HepG2 (cell line): Measurements from ENCODE around the gene PPM1G.

Experiments
- AHDC1 ChIP-seq: sonication (generic); formaldehyde crosslinking; IDR thresholded peaks from 2 replicates; pipeline ENCODE4 v1.5.1; 2020; ENCODE audit warnings: mild to moderate bottlenecking, missing genetic modification reagents, borderline replicate concordance
- ASH2L ChIP-seq: fragments of 300-600, 200-600 bp; sonication (generic); IDR thresholded peaks from 2 replicates; pipeline ENCODE4 v1.7.0; 2017; ENCODE audit warnings: low read depth, mild to moderate bottlenecking, moderate library complexity, mixed read lengths, low read length; ENCODE audit not compliant: insufficient read length
- CTCF ChIP-seq: sonication (generic); formaldehyde crosslinking; IDR thresholded peaks from 2 replicates; pipeline ENCODE4 v1.5.0; 2020; ENCODE audit warnings: mild to moderate bottlenecking, missing genetic modification reagents, moderate library complexity
- ERF ChIP-seq: IDR thresholded peaks from 2 replicates; pipeline ENCODE4 v1.6.1; 2018; ENCODE audit warnings: missing biosample characterization, missing genetic modification reagents
- FOXP4 ChIP-seq: sonication (generic); formaldehyde crosslinking; IDR thresholded peaks from 2 replicates; pipeline ENCODE4 v1.4.0; 2020; ENCODE audit warnings: missing genetic modification reagents
- GTF2F1 ChIP-seq: fragments of 150-350 bp; IDR thresholded peaks from 2 replicates; pipeline ENCODE4 v1.6.1; 2014; ENCODE audit warnings: low read length
- HOXA7 ChIP-seq: sonication (generic); formaldehyde crosslinking; IDR thresholded peaks from 2 replicates; pipeline ENCODE4 v1.8.1; 2022; ENCODE audit warnings: mild to moderate bottlenecking, missing genetic modification reagents, moderate library complexity
- NFYB ChIP-seq: sonication (generic); formaldehyde crosslinking; IDR thresholded peaks from 2 replicates; pipeline ENCODE4 v1.4.0; 2020; ENCODE audit warnings: missing genetic modification reagents
- POLR2AphosphoS5 ChIP-seq: IDR thresholded peaks from 2 replicates; pipeline ENCODE4 v1.6.1; 2012; ENCODE audit warnings: low read depth, low read length
- SIN3A ChIP-seq: IDR thresholded peaks from 2 replicates; pipeline ENCODE4 v1.6.1; 2011; ENCODE audit warnings: low read depth, mild to moderate bottlenecking, control low read depth, low read length, borderline replicate concordance
- ZNF121 ChIP-seq: sonication (generic); formaldehyde crosslinking; IDR thresholded peaks from 2 replicates; pipeline ENCODE4 v1.5.0; 2020; ENCODE audit warnings: mild to moderate bottlenecking, missing genetic modification reagents
- ZSCAN22 ChIP-seq: sonication (generic); formaldehyde crosslinking; IDR thresholded peaks from 2 replicates; pipeline ENCODE4 v1.4.0; 2020; ENCODE audit warnings: mild to moderate bottlenecking, missing genetic modification reagents

- no peak for TF ChIP-seq CTCF (CRISPR knock-in tag)
- TF ChIP-seq ASH2L = no peak
- no peak for TF ChIP-seq ERF (CRISPR knock-in tag)
- TF ChIP-seq NFYB (CRISPR knock-in tag) = no peak
- TF ChIP-seq GTF2F1 = no peak
- no peak for TF ChIP-seq AHDC1
- TF ChIP-seq ZSCAN22 (CRISPR knock-in tag) = no peak
- no peak for TF ChIP-seq HOXA7
- TF ChIP-seq ZNF121 = no peak
- no peak for TF ChIP-seq FOXP4
- no peak; the same call in 1 of the 2 replicates for TF ChIP-seq POLR2AphosphoS5
- no peak for TF ChIP-seq SIN3A
Measured at GRCh38 chr2:27441958-27442919, 32.8 kb upstream of the PPM1G start, which contains the start of gene KRTCAP3.
